Natural killer cell (primary cell): Measurements from ENCODE around the gene YWHAG. TPM values are rescaled to one million over a fixed set of nuclear protein-coding genes. Genes with fewer than 3 reads are reported as not detected.

Experiments
- ATAC-seq, 3 donors: fragments of 150-1000 bp in 2 of 3; fragments of 200-7000 bp in 1 of 3; cut with Tn5 transposase; 1 replicate in 1 of 3; 2 replicates in 2 of 3; pipeline ENCODE4 v1.10.0; 2021; ENCODE audit warnings: mild to moderate bottlenecking in 2 of 3, moderate library complexity in 2 of 3
- DNase-seq, 2 donors: peaks; one replicate each; pipeline versions ENCODE4 v3.0.0 to v3.0.0-alpha.2; 2013 to 2021; ENCODE audit warnings: mixed read lengths in 1 of 2
- H3K27ac ChIP-seq: one replicate; pipeline ENCODE4 v1.5.1; 2013; ENCODE audit warnings: mild to moderate bottlenecking, low read length
- H3K27me3 ChIP-seq: one replicate; pipeline ENCODE4 v1.6.1; 2013; ENCODE audit warnings: low read length; ENCODE audit not compliant: control insufficient read depth, insufficient read depth
- H3K36me3 ChIP-seq: one replicate; pipeline ENCODE4 v1.6.1; 2013; ENCODE audit warnings: low read length; ENCODE audit not compliant: control insufficient read depth, insufficient read depth
- H3K4me1 ChIP-seq: one replicate; pipeline ENCODE4 v1.6.1; 2013; ENCODE audit warnings: low read length; ENCODE audit not compliant: control insufficient read depth, insufficient read depth
- H3K4me3 ChIP-seq: one replicate; pipeline ENCODE4 v1.5.1; 2013; ENCODE audit warnings: low read length
- H3K9me3 ChIP-seq: one replicate; pipeline ENCODE4 v1.6.1; 2013; ENCODE audit warnings: low read length; ENCODE audit not compliant: control insufficient read depth, insufficient read depth
- H3K27ac Mint-ChIP-seq, 2 donors: one replicate each; pipeline ENCODE4 v1.8.0; 2022; ENCODE audit warnings: mild to moderate bottlenecking in 2 of 2, mixed read lengths in 2 of 2, moderate library complexity in 1 of 2
- H3K27me3 Mint-ChIP-seq, 2 donors: one replicate each; pipeline ENCODE4 v1.8.0; 2022; ENCODE audit warnings: low read depth in 2 of 2, mixed read lengths in 2 of 2
- H3K36me3 Mint-ChIP-seq: one replicate; pipeline ENCODE4 v1.8.0; 2022; ENCODE audit warnings: mixed read lengths
- H3K4me1 Mint-ChIP-seq, 2 donors: one replicate each; pipeline ENCODE4 v1.8.0; 2022; ENCODE audit warnings: mixed read lengths in 2 of 2
- H3K4me3 Mint-ChIP-seq: one replicate; pipeline ENCODE4 v1.8.0; 2022; ENCODE audit warnings: mild to moderate bottlenecking, moderate library complexity, mixed read lengths
- H3K9me3 Mint-ChIP-seq, 2 donors: one replicate each; pipeline ENCODE4 v1.8.0; 2022; ENCODE audit warnings: mixed read lengths in 2 of 2
- WGBS: methylation state at CpG from one replicate; pipeline ENCODE4 v1.1.7; 2013; ENCODE audit warnings: missing lambda C conversion rate; ENCODE audit not compliant: insufficient coverage; 5-methylcytosine and 5-hydroxymethylcytosine counted together
- intact Hi-C: fragments of 100-400 bp; cut with micrococcal nuclease; formaldehyde crosslinking; loops from one replicate; pipeline ENCODE4 v1.14.2; 2022
- total RNA-seq, 4 donors: library from RNA; stranded (reverse); fragments of 120-200 nt in 1 of 4; gene quantifications; one replicate each; pipeline versions ENCODE4 v1.2.3 to v1.2.4, GENCODE V29; 2013 to 2022
- TF ChIP-seq, protein P1 (sequence below): fragments of 200-600 bp; IDR thresholded peaks from one replicate; pipeline ENCODE4 v1.8.0; 2022; ENCODE audit warnings: antibody characterized with exemption

YWHAG gene
- total RNA-seq, 3 donors from 2014 or later (not counting 1 experiment from before 2014, with no cell fraction given) = 21.4 to 28.9 (median 27.4) TPM

DNA sequence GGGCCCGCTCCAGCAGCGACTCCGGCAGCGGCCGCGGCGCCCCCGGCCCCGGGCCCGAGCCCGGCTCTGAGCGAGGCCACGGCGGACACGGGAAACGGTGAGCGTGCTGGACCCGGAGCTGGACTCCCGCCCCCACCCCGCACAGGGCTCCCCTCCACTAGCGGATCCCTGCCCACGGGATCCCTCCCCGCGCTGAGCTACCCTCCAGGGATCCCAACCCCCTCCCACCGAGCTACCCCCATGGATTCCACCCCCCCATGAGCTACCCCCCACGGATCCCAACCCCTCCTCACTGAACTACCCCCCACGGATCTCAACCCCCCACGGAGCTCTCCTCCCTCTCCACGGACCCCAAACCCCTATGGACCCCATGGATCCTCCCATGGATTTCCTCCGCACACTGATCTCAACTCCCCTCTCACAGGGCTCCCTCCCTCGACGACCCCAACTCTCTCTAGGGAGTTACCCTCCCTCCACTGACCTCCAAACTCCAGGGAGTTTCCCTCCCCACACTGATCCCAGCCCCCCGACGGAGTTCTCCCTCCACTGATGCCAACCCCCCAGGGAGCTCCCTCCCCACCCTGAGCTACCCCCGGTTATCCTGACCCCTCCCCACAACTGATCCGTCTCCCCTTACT lies 77.0 kb downstream of the YWHAG start:
- Histone ChIP-seq H3K4me1 (peaks cover 11% of the 10 kb centered on the region), H3K9me3 (no peaks in the 10 kb centered on the region), H3K36me3 (no peaks in the 10 kb centered on the region), H3K27ac (no peak overlapping the region), H3K4me3 (no peak overlapping the region), H3K27me3 (peaks cover 24% of the 10 kb centered on the region)
- H3K36me3 Mint-ChIP-seq = no peaks in the 10 kb centered on the region
- H3K27ac Mint-ChIP-seq = peak overlapping the region in 1 of 2 donors; percentile 51
- DNase-seq = no peak
- H3K9me3 Mint-ChIP-seq = no peaks in the 10 kb centered on the region
- no peak for ATAC-seq
- peaks cover 41 to 44% of the 10 kb centered on the region in 2 donors for H3K27me3 Mint-ChIP-seq
- peak overlapping the region; percentile 83 for H3K4me3 Mint-ChIP-seq
- WGBS = 3% methylated on average over 35 of the region's 36 CpGs
- intact Hi-C loops = no loop called here
- H3K4me1 Mint-ChIP-seq = peaks cover 7 to 16% of the 10 kb centered on the region in 2 donors
- TF ChIP-seq, protein P1, sequence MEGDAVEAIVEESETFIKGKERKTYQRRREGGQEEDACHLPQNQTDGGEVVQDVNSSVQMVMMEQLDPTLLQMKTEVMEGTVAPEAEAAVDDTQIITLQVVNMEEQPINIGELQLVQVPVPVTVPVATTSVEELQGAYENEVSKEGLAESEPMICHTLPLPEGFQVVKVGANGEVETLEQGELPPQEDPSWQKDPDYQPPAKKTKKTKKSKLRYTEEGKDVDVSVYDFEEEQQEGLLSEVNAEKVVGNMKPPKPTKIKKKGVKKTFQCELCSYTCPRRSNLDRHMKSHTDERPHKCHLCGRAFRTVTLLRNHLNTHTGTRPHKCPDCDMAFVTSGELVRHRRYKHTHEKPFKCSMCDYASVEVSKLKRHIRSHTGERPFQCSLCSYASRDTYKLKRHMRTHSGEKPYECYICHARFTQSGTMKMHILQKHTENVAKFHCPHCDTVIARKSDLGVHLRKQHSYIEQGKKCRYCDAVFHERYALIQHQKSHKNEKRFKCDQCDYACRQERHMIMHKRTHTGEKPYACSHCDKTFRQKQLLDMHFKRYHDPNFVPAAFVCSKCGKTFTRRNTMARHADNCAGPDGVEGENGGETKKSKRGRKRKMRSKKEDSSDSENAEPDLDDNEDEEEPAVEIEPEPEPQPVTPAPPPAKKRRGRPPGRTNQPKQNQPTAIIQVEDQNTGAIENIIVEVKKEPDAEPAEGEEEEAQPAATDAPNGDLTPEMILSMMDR = no peak

DNA sequence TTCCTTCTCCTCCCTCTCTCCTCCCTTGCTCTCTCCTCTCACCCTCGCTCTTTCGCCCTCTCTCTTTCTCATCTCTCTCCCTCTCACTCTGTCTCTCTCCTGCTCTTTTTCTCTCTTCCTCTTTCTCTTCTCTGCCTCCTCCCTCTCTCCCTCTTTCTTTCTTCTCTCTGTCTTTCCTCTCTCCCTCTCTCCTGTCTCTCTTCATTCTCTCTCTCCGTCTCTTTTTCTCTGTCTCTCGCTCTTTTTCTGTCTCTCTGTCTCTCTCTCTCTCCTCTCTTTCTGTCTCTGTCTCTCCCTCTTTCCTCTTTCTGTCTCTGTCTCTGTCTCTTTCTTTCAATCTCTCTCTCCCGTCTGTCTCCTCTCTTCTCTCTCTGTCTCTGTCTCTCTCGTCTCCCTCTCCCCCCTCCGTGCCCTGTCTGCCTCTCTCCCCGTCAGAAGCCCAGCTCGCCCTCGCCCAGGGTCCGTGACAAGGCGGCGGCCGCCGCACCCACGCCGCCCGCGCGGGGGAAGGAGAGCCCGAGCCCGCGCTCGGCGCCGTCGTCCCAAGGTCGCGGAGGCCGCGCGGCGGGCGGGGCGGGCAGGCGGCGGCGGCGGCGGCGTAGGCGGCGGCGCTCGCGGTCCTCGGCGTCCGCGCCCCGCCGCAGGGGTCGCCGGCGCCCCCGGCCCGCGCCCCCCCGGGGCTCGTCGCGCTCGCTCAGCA lies 77.6 kb downstream of the YWHAG start:
- intact Hi-C loops = no loop called here
- Mint-ChIP-seq H3K9me3 (no peaks in the 10 kb centered on the region), H3K4me3 (peak overlapping the region; percentile 92), H3K4me1 (peaks cover 7 to 16% of the 10 kb centered on the region in 2 donors), H3K27ac (no peak overlapping the region), H3K36me3 (no peaks in the 10 kb centered on the region), H3K27me3 (peaks cover 41% of the 10 kb centered on the region in 2 donors)
- Histone ChIP-seq H3K36me3 (no peaks in the 10 kb centered on the region), H3K9me3 (no peaks in the 10 kb centered on the region), H3K4me3 (no peak overlapping the region), H3K4me1 (peaks cover 11% of the 10 kb centered on the region), H3K27ac (no peak overlapping the region), H3K27me3 (peaks cover 24% of the 10 kb centered on the region)
- peak in 1 of 2 donors; percentile 49 for DNase-seq
- ATAC-seq = peak in 2 of 3 donors; percentile 59 to 61
- TF ChIP-seq, protein P1 = peak; percentile 12
- 4% methylated on average over 63 of the region's 63 CpGs for WGBS

DNA sequence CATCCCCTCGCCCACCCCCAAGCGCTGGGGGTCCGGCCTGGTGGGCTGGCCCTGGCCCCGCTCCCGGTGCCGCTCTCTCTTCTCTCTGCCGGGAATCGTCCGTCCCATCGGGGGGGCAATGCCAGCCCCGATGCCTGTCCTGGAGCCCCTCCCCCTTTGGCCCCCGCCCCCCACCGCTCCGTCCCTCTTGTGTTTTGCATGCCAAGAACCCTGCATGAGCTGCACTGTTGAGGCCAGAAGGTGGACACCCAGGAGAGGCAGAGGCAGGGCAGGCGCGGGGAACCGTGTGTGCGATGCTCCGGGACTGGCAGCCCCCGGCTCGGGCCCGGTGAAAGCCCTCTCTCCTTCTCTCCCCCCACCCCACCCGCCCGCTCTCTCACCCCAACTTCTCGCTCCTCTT lies 78.4 kb downstream of the YWHAG start:
- Mint-ChIP-seq H3K27me3 (peaks cover 41% of the 10 kb centered on the region in 2 donors), H3K4me3 (peak overlapping the region; percentile 92), H3K27ac (no peak overlapping the region), H3K4me1 (peaks cover 7 to 16% of the 10 kb centered on the region in 2 donors), H3K36me3 (no peaks in the 10 kb centered on the region), H3K9me3 (no peaks in the 10 kb centered on the region)
- TF ChIP-seq, protein P1 = no peak
- WGBS = 47% methylated on average over 20 of the region's 25 CpGs
- intact Hi-C loops = no loop called here
- H3K27ac ChIP-seq = no peak overlapping the region
- H3K4me1 ChIP-seq = peaks cover 11% of the 10 kb centered on the region
- DNase-seq = no peak
- H3K9me3 ChIP-seq = no peaks in the 10 kb centered on the region
- peaks cover 22% of the 10 kb centered on the region for H3K27me3 ChIP-seq
- H3K4me3 ChIP-seq = no peak overlapping the region
- no peaks in the 10 kb centered on the region for H3K36me3 ChIP-seq
- ATAC-seq = no peak
